GM21528 (cell line): Measurements from ENCODE around the gene ATXN2.
A peak's percentile ranks its signal among the peaks of the same experiment; 100 is the strongest.
"Not testable (repeated sequence)": the region's sequence is repeated elsewhere in the genome, so short reads cannot be mapped to it uniquely, and the experiment has no call there.

Experiments
- ATAC-seq: cut with Tn5 transposase; IDR thresholded peaks from one replicate; pipeline ENCODE4 v1.9.1; 2021; ENCODE audit warnings: mild to moderate bottlenecking, moderate library complexity; ENCODE audit not compliant: unreplicated experiment, low FRiP score

ATXN2 gene

GRCh38 chr12:111407377-111408115 lies 191.6 kb downstream of the ATXN2 start:
- no peak for ATAC-seq

- ATAC-seq, result no peak
Observed at GRCh38 chr12:111406474-111407376, 192.4 kb downstream of the ATXN2 start.

GRCh38 chr12:111405859-111406473 lies 193.1 kb downstream of the ATXN2 start, which contains the start of gene SH2B3:
Gene SH2B3, plus strand, starts transcription at chr12:111405923. Its CDS starts 12,223 bp downstream, at chr12:111418146.
- ATAC-seq, result peak; percentile 4

- ATAC-seq, result peak; percentile 60
Observed at GRCh38 chr12:111405149-111405858, 193.8 kb downstream of the ATXN2 start.

GRCh38 chr12:111404362-111405148 lies 194.6 kb downstream of the ATXN2 start:
- peak; percentile 10 for ATAC-seq

GRCh38 chr12:111402490-111402824 lies 196.7 kb downstream of the ATXN2 start:
- not testable (repeated sequence) for ATAC-seq
